Measurements from ENCODE around the gene NFILZ.
"Not testable (repeated sequence)": the region's sequence is repeated elsewhere in the genome, so short reads cannot be mapped to it uniquely, and the experiment has no call there.

The NFILZ gene

DNA sequence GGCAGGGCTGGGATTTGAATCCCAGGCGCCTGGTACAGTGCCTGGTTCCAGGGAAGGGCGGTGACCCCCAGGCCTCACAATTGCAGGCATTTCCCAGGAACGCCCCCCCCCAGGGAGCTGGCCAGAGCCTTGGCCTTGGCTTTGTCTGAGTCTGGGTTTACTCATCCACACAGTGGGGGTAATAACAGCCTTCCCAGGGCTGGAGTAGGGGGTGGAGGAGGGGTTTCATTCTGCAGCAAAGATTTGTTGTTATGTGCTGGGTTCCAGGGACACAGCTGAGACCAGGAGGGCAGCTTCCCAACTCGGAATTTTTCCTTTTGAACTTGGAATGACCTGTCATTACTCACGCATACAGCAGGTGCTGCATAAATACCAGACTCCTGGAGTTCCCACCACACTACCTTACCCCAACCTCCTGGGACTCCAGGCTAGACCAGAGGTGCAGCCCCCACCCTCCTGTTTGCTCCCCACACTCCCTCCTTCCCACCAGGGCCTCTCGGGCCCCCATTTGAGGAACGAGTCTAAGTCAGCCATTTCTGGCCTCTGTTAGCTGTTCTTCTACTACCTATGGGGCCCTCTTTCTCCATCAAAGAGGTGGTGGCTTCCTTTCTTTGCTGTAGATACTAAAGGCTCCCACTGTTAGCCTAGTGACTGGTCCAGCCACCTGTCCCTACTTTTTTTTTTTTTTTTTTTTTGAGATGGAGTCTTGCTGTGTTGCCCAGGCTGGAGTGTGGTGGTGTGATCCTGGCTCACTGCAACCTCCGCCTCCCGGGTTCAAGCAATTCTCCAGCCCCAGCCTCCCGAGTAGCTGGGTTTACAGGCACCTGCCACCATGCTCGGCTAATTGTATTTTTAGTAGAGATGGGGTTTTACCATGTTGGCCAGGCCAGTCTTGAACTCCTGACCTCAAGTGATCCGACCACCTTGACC is 18.3 kb upstream of the NFILZ start:
- DNase-seq = peak; percentile 33

DNA sequence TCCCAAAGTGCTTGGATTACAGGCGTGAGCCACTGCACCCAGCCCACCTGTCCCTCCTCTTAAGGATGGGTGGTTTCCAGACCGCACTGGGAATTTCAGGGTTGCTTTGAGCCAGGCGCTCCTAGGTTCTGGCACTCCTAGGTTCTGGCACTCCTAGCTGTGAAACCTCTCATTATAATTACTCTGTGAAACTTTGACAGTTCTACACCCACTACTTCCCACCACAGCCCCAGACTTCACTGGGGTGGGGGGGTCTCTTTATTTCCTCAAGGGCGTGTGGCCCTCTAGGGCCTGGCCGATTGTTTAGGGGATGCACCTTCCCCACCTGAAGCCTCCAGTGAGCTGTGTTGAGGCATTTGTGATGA is 17.6 kb upstream of the NFILZ start:
- DNase-seq = no peak

DNA sequence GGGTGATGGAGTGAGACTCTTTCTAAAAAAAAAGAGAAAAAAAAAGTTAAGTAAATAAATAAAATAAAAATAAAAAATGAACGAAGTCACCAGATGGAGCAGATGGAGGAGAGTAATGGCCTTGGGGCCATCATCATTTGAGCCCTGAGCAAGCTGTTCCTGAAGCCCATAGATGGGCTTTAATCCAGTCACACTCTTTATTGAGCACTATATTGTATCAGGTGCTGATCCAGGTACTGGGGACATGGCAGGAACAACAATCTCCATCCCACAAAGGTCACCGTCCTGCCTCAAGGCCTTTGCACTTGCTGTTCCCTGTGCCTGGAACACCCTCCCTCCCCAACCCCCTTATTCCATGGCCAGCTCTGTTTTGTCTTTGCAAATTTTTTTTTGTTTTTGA is 16.0 kb upstream of the NFILZ start:
- DNase-seq = no peak

DNA sequence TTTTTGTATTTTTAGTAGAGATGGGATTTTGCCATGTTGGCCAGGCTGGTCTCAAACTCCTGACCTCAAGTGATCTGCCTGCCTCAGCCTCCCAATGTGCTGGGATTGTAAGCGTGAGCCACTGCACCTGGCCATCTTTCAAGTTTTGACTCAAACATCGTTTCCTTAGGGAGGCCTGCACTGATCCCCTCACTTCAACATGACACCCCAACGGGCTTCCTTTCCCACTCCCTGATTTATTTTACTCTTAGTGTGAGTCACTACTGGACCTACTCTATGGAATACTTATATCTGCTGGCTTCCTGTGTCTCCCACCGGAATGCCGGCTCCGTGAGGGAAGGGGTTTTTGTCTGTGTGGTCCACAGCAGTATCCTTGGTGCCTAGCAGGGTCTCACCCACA is 15.4 kb upstream of the NFILZ start:
- no peak for DNase-seq

DNA sequence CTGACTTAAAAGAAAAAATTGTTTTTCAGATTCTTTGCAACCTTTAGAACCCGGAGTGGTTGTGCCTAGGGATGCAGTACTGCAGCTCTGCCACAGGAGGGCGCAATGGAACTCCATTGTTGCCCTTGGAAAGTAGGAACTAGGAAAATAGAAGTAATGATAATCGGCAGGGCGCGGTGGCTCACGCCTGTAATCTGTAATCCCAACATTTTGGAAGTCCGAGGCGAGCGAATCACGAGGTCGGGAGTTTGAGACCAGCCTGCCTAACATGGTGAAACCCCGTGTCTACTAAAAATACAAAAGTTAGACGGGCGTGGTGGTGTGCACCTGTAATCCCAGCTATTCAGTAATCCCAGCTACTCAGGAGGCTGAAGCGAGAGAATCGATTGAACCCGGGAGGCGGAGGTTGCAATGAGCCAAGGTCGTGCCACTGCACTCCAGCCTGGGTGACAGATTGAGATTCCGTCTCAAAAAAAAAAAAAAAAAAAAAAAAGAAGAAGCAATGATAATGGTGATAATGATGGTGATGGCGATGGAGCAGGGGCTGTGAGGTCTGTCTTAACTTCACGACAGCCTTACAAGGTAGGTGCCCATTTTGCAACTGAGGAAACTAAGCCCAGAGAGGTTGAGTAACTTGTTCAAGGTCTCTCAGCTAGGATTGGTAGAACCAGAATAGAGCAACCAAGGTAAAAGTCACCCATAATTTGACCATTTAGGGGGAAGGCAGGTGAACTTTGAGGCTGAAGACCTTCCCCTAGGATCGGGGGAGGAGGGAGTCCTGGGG is 14.4 kb upstream of the NFILZ start:
- DNase-seq = peak; percentile 8

DNA sequence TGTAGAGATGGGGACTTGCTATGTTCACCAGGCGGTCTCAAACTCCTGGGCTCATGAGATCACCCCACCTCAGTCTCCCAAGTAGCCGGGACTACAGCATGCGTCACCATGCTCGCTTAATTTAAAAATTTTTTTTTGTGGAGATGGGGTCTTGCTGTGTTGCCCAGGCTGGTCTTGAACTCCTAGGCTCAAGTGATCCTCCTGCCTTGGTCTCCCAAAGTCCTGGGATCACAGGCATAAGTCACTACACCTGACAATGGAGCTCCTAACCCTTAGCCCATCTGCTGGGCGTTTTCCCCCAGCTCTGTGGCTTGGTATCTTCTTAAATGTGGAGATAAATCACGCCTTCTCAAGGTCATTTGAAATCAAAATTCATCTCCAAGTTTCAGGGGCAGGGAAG is 13.6 kb upstream of the NFILZ start:
- DNase-seq = no peak

DNA sequence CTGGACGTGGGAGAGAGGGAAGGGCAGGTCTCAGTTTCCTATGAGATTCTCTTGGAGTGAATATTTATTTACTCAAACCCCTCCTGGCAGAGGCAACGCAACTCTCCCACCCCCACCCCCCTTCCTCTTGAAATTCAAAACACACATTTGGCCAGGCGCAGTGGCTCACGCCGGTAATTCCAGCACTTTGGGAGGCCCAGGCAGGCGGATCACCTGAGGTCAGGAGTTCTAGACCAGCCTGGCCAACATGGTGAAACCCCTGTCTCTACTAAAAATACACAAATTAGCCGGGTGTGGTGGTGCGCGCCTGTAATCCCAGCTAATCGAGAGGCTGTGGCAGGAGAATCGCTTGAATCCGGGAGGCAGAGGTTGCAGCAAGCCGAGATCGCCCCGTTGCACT is 13.1 kb upstream of the NFILZ start:
- DNase-seq = not testable (repeated sequence)

DNA sequence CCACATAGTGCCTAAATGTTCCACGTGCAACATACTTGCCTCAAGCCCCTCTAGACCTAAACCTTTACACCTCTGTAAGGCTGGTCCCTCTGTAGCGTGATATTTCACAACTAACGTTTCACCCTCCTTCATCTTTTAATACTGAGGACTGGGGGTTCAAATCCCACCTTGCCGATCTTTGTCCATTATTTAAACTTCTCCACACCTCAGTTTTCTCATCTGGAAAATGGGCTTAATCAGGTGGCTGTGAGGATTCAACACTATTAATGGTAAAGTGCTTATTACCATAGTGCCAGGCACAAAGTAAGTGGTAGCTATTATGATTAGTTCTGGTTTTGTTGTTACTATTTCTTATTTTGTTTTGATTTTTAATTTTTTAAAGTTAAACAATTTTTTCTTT is 12.4 kb upstream of the NFILZ start:
- no peak for DNase-seq

DNA sequence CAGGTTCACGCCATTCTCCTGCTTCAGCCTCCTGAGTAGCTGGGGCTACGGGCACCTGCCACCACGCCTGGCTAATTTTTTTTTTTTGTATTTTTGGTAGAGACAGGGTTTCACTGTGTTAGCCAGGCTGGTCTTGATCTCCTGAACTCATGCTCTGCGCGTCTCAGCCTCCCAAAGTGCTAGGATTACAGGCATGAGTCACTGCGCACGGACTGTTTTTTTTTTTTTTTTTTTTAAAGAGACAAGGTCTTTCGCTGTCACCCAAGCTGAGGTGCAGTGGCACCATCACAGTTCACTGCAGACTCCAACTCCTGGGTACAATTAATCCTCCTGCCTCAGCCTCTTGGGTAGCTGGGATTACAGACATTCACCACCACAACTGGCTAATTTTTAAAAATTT is 11.7 kb upstream of the NFILZ start:
- DNase-seq = no peak

DNA sequence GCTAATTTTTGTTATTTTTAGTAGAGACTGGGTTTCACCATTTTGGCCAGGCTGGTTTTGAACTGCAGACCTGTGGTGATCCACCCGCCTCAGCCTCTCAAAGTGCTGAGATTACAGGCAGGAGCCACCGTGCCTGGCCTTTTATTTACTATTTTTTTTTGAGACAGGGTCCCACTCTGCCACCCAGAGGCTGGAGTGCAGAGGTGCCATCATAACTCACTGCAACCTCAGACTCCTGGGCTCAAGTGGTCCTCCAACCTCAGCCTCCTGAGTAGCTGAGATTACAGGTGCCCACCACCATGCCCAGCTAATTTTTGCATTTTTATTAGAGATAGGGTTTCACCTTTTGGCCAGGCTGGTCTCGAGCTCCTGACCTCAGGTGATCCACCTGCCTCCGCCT is 7.5 kb upstream of the NFILZ start:
- DNase-seq = not testable (repeated sequence)

DNA sequence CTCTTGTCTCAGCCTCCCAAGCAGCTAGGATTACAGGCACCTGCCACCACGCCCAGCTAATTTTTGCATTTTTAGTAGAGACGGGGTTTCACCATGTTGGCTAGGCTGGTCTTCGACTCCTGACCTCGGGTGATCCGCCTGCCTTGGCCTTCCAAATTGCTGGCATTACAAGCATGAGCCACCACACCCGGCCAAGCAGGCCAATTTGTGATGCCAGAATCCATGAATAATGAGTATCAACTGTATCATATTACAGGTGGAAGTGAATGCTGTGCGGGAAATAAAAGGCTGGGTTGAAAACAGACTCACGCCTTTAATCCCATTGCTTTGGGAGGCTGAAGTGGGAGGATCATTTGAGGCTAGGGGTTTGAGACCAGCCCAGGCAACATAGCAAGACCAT is 3.6 kb upstream of the NFILZ start:
- no peak for DNase-seq

DNA sequence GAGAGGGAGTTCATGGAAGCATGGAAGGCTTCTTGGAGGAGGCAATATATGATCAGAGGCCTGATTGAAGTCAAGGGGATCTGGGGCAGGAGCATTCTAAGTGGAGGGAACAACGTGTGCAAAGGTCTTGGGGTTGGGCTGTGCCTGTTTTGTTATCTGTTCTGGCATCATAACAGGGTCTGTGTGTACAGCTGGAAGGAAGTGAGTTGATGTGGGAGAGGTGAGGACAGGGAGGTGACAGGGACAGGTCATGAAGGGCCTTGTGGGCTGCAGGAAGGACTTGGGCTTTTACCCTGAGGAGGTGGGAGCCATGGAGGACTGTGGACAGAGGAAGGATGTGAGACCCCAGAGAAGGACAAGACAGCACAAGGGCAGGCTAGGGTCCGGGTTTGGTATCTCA is 1.2 kb upstream of the NFILZ start:
- no peak for DNase-seq

DNA sequence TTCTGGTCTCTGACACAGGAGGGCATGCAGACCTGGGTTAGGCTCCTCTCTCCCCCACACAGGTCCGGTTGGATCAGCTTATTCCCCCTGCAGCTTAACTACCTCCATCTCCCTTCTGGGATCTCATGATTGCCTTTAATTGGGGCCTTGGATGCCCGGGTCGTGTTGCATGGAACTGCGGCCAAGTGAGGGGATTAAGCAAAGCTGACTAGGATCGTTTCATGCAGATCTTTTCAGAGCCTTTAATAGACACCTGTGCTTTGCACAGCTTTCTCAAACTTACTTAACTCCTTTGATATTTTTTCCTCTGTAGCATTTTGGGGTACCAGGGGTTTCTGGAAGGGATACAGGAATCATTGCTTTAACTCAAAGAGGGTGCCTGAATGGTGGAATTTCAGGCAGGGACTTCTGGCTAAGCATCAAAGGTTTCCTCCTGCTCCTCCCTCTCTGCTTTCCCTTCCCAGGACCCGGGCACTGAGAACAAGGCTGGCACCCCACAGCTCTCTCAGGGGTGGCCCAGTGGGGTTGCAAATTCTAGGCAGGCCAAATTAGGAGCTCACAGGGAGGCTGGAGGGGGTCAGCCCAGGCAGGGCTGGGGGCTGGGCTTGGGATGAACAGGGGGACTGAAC is 477 bp downstream of the NFILZ start:
- DNase-seq = no peak

DNA sequence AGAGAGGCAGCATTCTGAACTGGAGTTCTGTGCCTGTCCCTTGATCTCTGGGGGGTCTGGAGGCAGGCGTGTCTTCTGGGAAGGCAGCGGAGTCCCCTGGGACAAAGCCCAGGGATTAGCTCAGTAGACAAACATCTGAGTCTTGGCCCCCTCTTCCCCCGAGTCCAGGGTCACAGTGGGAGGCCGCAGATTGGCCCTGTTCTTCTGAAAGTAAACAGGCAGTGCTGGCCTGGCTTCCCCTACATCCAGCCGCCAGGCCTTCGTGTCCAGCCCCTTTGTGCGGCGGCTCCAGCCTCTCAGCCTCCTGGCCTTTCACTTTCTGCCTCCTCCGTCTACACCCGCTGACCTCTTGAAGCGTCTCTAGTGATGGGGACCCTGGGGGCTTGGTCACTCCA is 989 bp downstream of the NFILZ start:
- no peak for DNase-seq

DNA sequence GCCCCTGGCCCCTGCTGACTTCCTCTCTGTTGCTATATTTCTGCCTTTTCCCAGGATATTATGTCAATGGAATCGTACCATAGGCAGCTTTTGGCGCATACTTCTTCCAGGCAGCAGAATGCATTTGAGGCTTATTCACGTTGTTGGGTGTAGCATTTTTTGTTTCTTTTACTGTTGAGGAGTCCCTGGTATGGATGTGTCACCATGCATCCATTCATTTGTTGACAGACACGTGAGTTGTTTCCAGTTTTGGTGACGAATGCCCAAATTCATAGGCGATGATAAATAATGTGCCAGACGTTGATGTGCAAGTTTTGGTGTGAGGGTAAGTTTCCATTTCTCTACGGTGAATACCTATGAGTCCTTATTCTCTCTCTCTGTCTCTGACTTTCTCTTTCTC is 5.0 kb downstream of the NFILZ start:
- no peak for DNase-seq

DNA sequence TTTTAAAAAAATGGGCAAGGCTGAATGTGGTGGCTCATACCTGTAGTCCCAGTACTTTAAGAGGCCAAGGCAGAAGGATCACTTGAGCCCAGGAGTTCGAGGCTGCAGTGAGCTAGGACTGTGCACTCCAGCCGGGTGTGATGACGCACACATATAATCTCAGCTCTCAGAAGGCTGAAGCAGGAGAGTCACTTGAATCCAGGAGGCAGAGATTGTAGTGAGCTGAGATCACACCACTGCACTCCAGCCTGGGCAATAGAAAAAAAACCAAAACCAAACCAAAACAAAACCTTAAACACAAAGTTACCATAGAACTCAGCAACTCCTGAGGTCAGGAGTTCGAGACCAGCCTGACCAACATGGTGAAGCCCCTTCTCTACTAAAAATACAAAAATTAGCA is 6.6 kb downstream of the NFILZ start:
- not testable (repeated sequence) for DNase-seq

DNA sequence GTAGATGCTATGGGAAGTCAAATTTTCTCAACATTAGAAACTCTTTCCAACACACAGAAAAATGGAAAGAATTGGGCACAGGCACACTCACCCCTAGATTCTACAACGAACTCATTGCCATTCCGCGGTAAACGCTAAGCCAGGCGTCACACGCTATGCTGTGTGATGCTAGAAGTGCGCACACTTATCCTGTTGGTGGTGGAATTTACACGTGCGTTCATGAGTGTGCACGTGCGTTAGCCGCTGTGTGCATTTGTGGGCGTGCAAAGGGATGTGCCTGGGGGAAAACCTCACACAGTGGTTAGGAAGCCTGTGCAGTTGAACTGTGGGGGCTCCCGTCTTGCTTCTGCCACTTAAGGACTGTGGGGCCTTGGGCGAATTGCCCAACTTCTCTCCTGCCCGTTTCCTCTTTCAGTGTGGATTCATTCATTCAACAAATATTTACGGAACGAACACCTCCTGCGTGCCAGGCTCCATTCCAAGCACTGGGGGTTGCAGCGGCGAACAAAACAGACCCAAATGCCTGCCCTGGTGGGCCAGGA is 7.7 kb downstream of the NFILZ start:
- DNase-seq = no peak

DNA sequence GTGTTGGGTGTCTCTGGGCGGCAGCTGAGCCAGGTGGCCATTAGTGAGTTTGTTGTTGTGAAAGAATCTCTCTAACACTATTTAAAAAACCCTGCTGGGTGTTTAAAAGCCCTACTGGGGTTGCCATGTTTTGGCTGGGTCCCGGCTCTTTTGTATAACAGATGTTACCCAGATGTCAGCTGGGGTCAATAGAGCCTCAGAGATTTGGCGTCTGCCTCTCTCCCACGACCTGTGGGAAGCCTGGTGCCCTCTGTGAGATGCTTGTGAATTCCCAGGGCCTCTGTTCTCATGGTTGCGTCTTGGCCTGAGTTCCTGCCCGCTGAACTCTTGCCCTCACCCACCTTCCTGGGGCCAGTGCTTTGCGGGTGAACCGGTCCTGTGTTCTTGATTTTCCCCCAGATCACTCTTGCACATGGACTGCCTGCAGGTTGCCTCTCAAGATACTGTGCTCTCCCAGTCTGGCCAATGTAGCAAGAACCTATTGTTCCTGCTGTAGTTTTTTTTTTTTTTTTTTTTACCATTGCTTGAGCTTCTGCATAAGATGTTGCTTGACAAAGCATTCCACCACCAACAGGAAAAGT is 9.5 kb downstream of the NFILZ start:
- DNase-seq = no peak

DNA sequence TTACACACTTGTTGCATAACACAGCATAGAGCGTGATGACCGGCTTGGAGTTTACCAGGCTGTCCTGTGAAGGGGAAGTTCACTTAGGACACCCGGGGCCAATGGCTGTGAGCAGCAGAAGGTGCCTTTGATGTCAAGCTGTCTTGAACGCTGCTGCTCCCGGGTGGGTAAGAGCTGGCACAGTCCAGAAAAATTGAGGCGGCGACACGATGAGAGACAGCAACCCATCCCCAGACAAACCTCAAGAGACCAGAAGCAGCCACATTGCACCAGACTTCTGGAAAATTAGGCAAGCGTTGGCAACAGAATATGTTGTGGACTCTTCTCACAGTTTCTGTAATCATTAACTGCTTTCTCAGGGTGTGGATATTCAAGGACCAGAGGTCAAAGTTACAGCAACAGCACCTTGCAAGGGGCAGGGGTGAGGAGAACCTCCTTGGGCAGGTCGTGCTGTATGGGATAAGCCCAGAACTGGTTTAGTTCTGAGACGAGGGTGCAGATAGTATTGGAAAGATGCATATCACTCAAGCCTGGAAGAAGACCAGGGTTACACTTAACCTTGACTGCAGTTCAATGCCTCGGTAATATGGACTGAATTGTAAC is 10.1 kb downstream of the NFILZ start:
- no peak for DNase-seq

DNA sequence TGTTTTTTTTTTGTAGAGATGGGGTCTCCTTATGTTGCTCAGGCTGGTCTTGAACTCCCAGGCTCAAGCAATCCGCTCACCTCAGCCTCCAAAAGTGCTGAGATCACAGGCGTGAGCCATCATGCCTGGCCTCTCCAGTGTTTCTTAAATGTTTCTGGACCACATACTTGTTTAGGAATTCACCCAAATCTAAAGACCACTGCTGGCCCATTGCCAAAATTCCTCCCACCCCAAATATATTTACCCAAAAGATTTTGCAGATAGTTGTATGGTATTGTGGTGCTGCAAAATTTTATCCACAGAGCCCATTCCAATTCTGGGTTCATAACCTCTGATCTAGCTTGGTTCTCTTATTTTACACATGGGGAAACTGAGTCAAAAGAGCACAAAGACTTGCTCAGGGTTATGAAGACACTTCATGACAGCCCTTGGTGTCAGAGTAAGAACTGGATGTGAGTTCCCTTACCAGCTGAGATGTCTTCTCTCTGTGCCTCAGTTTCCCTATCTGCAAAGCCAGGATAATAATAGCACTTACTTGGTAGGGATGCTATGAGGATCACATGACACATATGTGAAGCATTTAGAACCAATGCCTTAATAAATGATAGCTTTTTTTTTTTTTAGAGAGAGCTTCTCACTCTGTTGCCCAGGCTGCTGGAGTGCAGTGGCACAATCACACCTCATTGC is 10.9 kb downstream of the NFILZ start:
- no peak for DNase-seq

DNA sequence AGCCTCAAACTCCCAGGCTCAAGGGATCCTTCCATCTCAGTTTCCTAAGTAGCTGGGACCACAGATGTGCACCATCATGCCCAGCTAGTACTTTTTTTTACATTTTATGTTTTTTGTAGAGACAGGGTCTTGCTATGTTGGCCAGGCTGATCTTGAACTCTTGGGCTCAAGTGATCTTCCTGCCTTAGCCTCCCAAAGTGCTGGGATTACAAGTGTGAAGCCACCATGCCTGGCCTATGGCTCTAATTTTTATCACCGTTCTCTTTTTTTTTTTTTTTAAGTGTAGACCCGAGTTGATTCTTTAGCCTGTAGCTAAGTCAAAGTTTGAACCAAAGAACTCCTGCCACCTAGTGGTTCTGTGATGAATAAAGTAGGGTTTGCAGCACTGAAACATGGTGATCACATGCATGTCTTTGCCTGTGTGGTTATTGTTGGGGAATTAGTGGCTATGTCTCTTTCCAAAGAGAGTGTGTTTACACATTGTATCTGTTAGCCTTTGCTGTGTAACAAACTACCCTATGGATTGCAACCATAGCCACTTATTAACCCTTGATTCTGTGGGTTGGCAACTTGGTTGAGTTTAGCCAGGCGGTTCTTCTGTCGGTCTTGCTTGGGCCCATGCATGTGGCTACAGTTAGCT is 11.6 kb downstream of the NFILZ start:
- DNase-seq = no peak

DNA sequence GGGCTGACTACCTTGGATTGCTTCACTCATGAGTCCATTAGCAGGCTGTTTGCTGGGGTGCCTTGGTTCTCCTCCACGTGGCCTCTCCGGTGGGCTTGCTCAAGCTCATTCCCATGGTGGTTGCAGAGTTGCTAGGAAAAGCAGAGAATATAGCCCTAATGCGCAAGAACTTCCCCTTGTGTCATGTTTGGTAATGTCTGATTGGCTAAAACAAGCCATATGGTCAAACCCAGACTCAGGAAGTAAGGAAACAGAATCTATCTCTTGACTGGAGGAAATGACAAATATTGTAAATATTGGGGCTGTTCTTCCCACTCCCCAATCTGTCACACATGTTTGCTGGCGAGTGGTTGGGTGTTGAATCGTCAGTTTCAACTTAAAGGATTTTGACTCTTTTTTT is 12.1 kb downstream of the NFILZ start:
- DNase-seq = no peak

Data from NCI-H2227 treated with DMSO at 0.1 percent for 48 hours (cell line).